ENCODE measurements around the gene GINS3. TPM values are rescaled to one million over a fixed set of nuclear protein-coding genes. Genes with fewer than 3 reads are reported as not detected.

Gene GINS3
- polyA plus RNA-seq, 1 donor (not counting 4 experiments of a cell fraction or from before 2014, with no cell fraction given) = 10.1 TPM

GRCh38 chr16:58421529-58421928 lies 29.3 kb downstream of the GINS3 start:
- dilution Hi-C loops (cut with MboI; ENCODE audit: extremely low pct_ligation_motif_present, low sequenced_read_pairs) = no loop called here
- H2AFZ ChIP-seq (ENCODE audit: control insufficient read depth, low read length) = no peak overlapping the region
- no peak overlapping the region for H3K4me2 ChIP-seq (ENCODE audit: control insufficient read depth, extremely low read depth, insufficient read depth, low read depth, low read length)

DNA sequence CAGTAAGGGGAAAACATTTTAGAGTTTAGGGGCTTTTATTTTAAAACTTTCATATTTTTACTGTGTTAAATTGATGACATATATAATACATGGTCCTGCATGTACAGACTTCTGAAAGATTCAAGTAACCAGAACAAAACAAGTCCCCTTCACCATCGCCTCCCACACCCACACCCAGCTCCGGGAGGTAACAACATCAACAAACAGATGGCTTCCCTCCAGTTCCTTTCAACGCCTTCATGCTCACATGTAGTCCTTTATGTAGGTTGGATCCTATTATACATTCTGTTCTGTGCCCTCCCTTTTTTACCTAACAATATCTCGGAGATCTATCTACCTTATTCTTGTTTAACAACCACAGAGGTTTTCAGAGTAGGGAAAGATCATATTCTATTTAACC lies 30.5 kb downstream of the GINS3 start:
- DNase-seq (ENCODE audit: low read depth, low spot score) (no peak), FAIRE-seq (no peak)
- no peaks in the 10 kb centered on the region for H3K4me1 ChIP-seq (ENCODE audit: control insufficient read depth, extremely low read depth, insufficient read depth, low read length)
- no peaks in the 10 kb centered on the region for H3K9me3 ChIP-seq (ENCODE audit: control insufficient read depth, low read depth, low read length)
- no peak overlapping the region for H3K27ac ChIP-seq (ENCODE audit: control insufficient read depth, insufficient read depth, low read length)
- no peak overlapping the region for H3K4me3 ChIP-seq (ENCODE audit: control insufficient read depth in 2 of 3, extremely low read depth in 1 of 3, insufficient read depth in 2 of 3, low read depth in 1 of 3, low read length in 3 of 3)
- no peaks in the 10 kb centered on the region for H3K36me3 ChIP-seq (ENCODE audit: control insufficient read depth in 2 of 2, extremely low read depth in 1 of 2, insufficient read depth in 2 of 2, low read length in 2 of 2)
- H2AFZ ChIP-seq (ENCODE audit: control insufficient read depth, low read length) = no peak overlapping the region
- no peaks in the 10 kb centered on the region for H4K20me1 ChIP-seq (ENCODE audit: control insufficient read depth, extremely low read depth, insufficient read depth, low read length)
- H3K9me1 ChIP-seq (ENCODE audit: control insufficient read depth, extremely low read depth, insufficient read depth, low read length) = no peaks in the 10 kb centered on the region
- H3K27me3 ChIP-seq (ENCODE audit: control insufficient read depth, extremely low read depth, insufficient read depth, low read length) = peaks cover 4% of the 10 kb centered on the region
- H3K79me2 ChIP-seq (ENCODE audit: control insufficient read depth, insufficient read depth, low read length) = no peaks in the 10 kb centered on the region
- H3K9ac ChIP-seq (ENCODE audit: control insufficient read depth, extremely low read depth, insufficient read depth, low read length) = no peak overlapping the region
- TF ChIP-seq CTCF (optimal IDR thresholded peaks at IDR 0.05 in 1 of 3, IDR thresholded peaks at IDR 0.05 in 1 of 3, conservative IDR thresholded peaks at IDR 0.05 in 1 of 3; ENCODE audit: extremely low read depth in 1 of 3, insufficient read depth in 2 of 3, low read length in 3 of 3) (no peak), EZH2 (IDR thresholded peaks at IDR 0.05; ENCODE audit: low read length) (no peak)
- dilution Hi-C loops (cut with MboI; ENCODE audit: extremely low pct_ligation_motif_present, low sequenced_read_pairs) = no loop called here
- H3K4me2 ChIP-seq (ENCODE audit: control insufficient read depth, extremely low read depth, insufficient read depth, low read depth, low read length) = no peak overlapping the region

More at GRCh38 chr16:58421529-58421928, 29.3 kb downstream of the GINS3 start:
- H3K36me3 ChIP-seq (ENCODE audit: control insufficient read depth in 2 of 2, extremely low read depth in 1 of 2, insufficient read depth in 2 of 2, low read length in 2 of 2) = no peaks in the 10 kb centered on the region
- no peaks in the 10 kb centered on the region for H4K20me1 ChIP-seq (ENCODE audit: control insufficient read depth, extremely low read depth, insufficient read depth, low read length)
- H3K4me1 ChIP-seq (ENCODE audit: control insufficient read depth, extremely low read depth, insufficient read depth, low read length) = no peaks in the 10 kb centered on the region
- DNase-seq (ENCODE audit: low read depth, low spot score) = no peak
- peaks cover 4% of the 10 kb centered on the region for H3K27me3 ChIP-seq (ENCODE audit: control insufficient read depth, extremely low read depth, insufficient read depth, low read length)
- no peak overlapping the region for H3K4me3 ChIP-seq (ENCODE audit: control insufficient read depth in 2 of 3, extremely low read depth in 1 of 3, insufficient read depth in 2 of 3, low read depth in 1 of 3, low read length in 3 of 3)
- no peak overlapping the region for H3K27ac ChIP-seq (ENCODE audit: control insufficient read depth, insufficient read depth, low read length)
- no peak overlapping the region for H3K9ac ChIP-seq (ENCODE audit: control insufficient read depth, extremely low read depth, insufficient read depth, low read length)
- H3K9me1 ChIP-seq (ENCODE audit: control insufficient read depth, extremely low read depth, insufficient read depth, low read length) = no peaks in the 10 kb centered on the region
- no peak for FAIRE-seq
- H3K79me2 ChIP-seq (ENCODE audit: control insufficient read depth, insufficient read depth, low read length) = no peaks in the 10 kb centered on the region
- no peaks in the 10 kb centered on the region for H3K9me3 ChIP-seq (ENCODE audit: control insufficient read depth, low read depth, low read length)
- TF ChIP-seq CTCF (optimal IDR thresholded peaks at IDR 0.05 in 1 of 3, IDR thresholded peaks at IDR 0.05 in 1 of 3, conservative IDR thresholded peaks at IDR 0.05 in 1 of 3; ENCODE audit: extremely low read depth in 1 of 3, insufficient read depth in 2 of 3, low read length in 3 of 3) (peak in 1 of 3 experiments; percentile 30), EZH2 (IDR thresholded peaks at IDR 0.05; ENCODE audit: low read length) (no peak)

Measured in keratinocyte (primary cell).